Activated CD8-positive, alpha-beta memory T cell treated with anti-CD3 and anti-CD28 coated beads for 24 hours (primary cell): ENCODE measurements around the gene PTPN20.

Experiments used
- DNase-seq: peaks from one replicate; pipeline ENCODE4 v3.0.0-alpha.2; 2020

PTPN20 gene

GRCh38 chr10:47049056-47049851 is 138.0 kb downstream of the PTPN20 start:
- peak; percentile 47 for DNase-seq

- peak; percentile 37 for DNase-seq
Observed at GRCh38 chr10:47049906-47050305, 138.7 kb downstream of the PTPN20 start.

DNA sequence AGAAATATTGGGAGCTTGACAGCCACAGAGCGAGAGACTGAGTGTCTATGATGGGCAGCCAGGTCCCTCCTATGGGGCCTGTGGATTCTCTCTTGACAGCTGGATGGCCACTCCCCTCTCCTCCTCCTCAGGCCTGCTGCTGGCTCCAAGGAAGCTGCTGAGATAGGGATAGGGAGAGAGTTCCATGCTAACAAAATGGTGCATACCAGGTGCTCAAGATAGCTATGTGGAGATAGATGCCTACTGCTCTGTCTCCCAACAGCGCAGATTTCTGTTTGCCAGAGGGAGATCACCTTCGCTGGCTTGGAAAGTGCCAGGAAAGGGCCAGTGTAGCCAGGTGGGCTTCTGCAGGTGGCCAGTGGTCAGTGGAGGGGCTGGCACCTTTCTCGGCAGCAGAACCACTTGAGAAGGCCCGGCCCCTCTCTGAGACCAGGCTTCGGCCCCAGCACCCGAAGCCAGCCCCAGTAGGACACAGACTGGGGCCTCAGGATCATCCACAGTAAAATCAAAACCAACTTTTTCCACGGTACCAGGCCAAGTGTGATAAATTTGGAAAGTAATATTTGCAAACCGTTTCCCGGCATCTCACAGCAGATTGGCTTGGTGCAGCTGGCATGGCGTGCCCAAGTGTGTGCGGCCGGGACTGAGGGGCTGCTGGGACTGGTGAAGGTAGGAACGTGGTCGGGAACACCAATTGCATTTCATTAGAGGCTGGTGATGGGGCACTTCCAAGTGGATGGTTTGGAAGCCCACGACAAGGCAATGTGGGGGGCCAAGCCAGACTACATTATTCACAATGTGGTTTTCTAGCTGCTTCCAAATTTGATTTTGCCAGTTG is 139.6 kb downstream of the PTPN20 start:
- DNase-seq = peak; percentile 40

GRCh38 chr10:47051741-47052238 is 140.6 kb downstream of the PTPN20 start:
- no peak for DNase-seq
